H1 (cell line): ENCODE results near the gene ACVR1. TPM values are rescaled to one million over a fixed set of nuclear protein-coding genes. Genes with fewer than 3 reads are reported as not detected.
A peak's percentile ranks its signal among the peaks of the same experiment; 100 is the strongest.

Experiments used
- CTCF ChIA-PET: fragments of 300-600 bp; sonication (Branson Sonifier 250); formaldehyde crosslinking; loops from one replicate; lab custom pipeline; 2021; ENCODE audit not compliant: partially characterized antibody; lab: Charles Lee
- POLR2A ChIA-PET: fragments of 300-600 bp; sonication (Branson Sonifier 250); formaldehyde crosslinking; loops from one replicate; lab custom pipeline; 2021; ENCODE audit warnings: inconsistent platforms; ENCODE audit not compliant: partially characterized antibody; lab: Charles Lee
- DNase-seq, 2 experiments: peaks; one replicate each; pipeline versions ENCODE4 v3.0.0 to v3.0.0-alpha.2; 2010 to 2022; ENCODE audit warnings: low spot score in 2 of 2, low read depth in 1 of 2, mixed read lengths in 1 of 2
- FAIRE-seq: peaks from 2 replicates; lab custom pipeline; 2011; peaks lifted over from hg19 to GRCh38; lab: Jason Lieb, UNC
- H2AFZ ChIP-seq: 2 replicates; pipeline ENCODE4 v1.8.1; 2012; ENCODE audit warnings: low read length, inconsistent platforms
- H2AK5ac ChIP-seq: 2 replicates; pipeline ENCODE4 v1.6.1; 2013; ENCODE audit warnings: low read depth, low read length
- H2BK120ac ChIP-seq: replicated peaks from 2 replicates; pipeline ENCODE3; 2013; ENCODE audit warnings: low read depth, low read length, inconsistent platforms
- H2BK12ac ChIP-seq: 2 replicates; pipeline ENCODE4 v1.6.1; 2013; ENCODE audit warnings: low read depth, low read length
- H2BK15ac ChIP-seq: 2 replicates; pipeline ENCODE4 v1.6.1; 2013; ENCODE audit warnings: low read length
- H2BK20ac ChIP-seq: 2 replicates; pipeline ENCODE4 v1.6.1; 2013; ENCODE audit warnings: low read length
- H2BK5ac ChIP-seq: 2 replicates; pipeline ENCODE4 v1.6.1; 2013; ENCODE audit warnings: low read depth, low read length
- H3K14ac ChIP-seq: 2 replicates; pipeline ENCODE4 v1.6.1; 2013; ENCODE audit warnings: inconsistent platforms; ENCODE audit not compliant: insufficient read length
- H3K18ac ChIP-seq: 2 replicates; pipeline ENCODE4 v1.6.1; 2013; ENCODE audit warnings: low read length; ENCODE audit errors: extremely low read depth
- H3K23ac ChIP-seq: 2 replicates; pipeline ENCODE4 v1.6.1; 2013; ENCODE audit warnings: inconsistent platforms; ENCODE audit not compliant: insufficient read length
- H3K23me2 ChIP-seq: 2 replicates; pipeline ENCODE4 v1.6.1; 2013; ENCODE audit warnings: low read depth, low read length
- H3K27ac ChIP-seq: 2 replicates; pipeline ENCODE4 v1.6.1; 2011; ENCODE audit warnings: low read depth, low read length, inconsistent platforms
- H3K27me3 ChIP-seq, 4 experiments: replicated peaks in 1 of 4; 1 replicate in 1 of 4; 2 replicates in 3 of 4; pipeline versions ENCODE4 v1.6.1 to v1.8.1; 2011 to 2013; ENCODE audit warnings: low read length in 3 of 4, mild to moderate bottlenecking in 3 of 4, inconsistent platforms in 2 of 4, mixed read lengths in 2 of 4, moderate library complexity in 1 of 4; ENCODE audit not compliant: control insufficient read depth in 3 of 4, insufficient read depth in 3 of 4; ENCODE audit errors: extremely low read depth in 1 of 4
- H3K36me3 ChIP-seq, 4 experiments: 2 replicates each; pipeline versions ENCODE4 v1.6.1 to v1.8.1; 2011 to 2013; ENCODE audit warnings: mild to moderate bottlenecking in 4 of 4, low read length in 3 of 4, moderate library complexity in 2 of 4, control low read depth in 1 of 4, inconsistent platforms in 1 of 4; ENCODE audit not compliant: insufficient read depth in 4 of 4, control insufficient read depth in 2 of 4
- H3K4ac ChIP-seq: replicated peaks from 2 replicates; pipeline ENCODE3; 2013; ENCODE audit warnings: low read length, low read depth, mixed read lengths, inconsistent platforms; ENCODE audit not compliant: insufficient read length
- H3K4me1 ChIP-seq, 4 experiments: replicated peaks in 1 of 4; 1 replicate in 1 of 4; 2 replicates in 3 of 4; pipeline versions ENCODE4 v1.6.1 to v1.8.1; 2011 to 2013; ENCODE audit warnings: low read length in 3 of 4, inconsistent platforms in 2 of 4, mixed read lengths in 1 of 4; ENCODE audit not compliant: insufficient read depth in 4 of 4, control insufficient read depth in 3 of 4
- H3K4me2 ChIP-seq, 2 experiments: 2 replicates each; pipeline versions ENCODE4 v1.6.1 to v1.8.1; 2011 to 2013; ENCODE audit warnings: low read depth in 2 of 2, low read length in 2 of 2, control low read depth in 1 of 2, inconsistent platforms in 1 of 2, mild to moderate bottlenecking in 1 of 2; ENCODE audit not compliant: insufficient read depth in 1 of 2
- H3K4me3 ChIP-seq, 4 experiments: fragments of 200-600, 300-600 bp in 1 of 4; sonication (generic), shearing (Covaris generic), sonication (Bioruptor Twin) in 1 of 4; 2 replicates each; pipeline versions ENCODE4 v1.5.1 to v1.8.1; 2011 to 2016; ENCODE audit warnings: low read length in 4 of 4, low read depth in 3 of 4, control low read depth in 2 of 4, inconsistent platforms in 2 of 4, mild to moderate bottlenecking in 2 of 4, mixed read lengths in 1 of 4, moderate library complexity in 1 of 4; ENCODE audit not compliant: insufficient read depth in 2 of 4; ENCODE audit errors: extremely low read depth in 1 of 4
- H3K56ac ChIP-seq: replicated peaks from 2 replicates; pipeline ENCODE3; 2013; ENCODE audit warnings: low read depth, mild to moderate bottlenecking, mixed read lengths, low read length, inconsistent platforms; ENCODE audit not compliant: insufficient read length
- H3K79me1 ChIP-seq: 2 replicates; pipeline ENCODE4 v1.6.1; 2013; ENCODE audit warnings: low read depth, low read length, control low read depth
- H3K79me2 ChIP-seq, 2 experiments: 2 replicates each; pipeline versions ENCODE4 v1.6.1 to v1.8.1; 2012 to 2013; ENCODE audit warnings: low read length in 2 of 2, mild to moderate bottlenecking in 2 of 2, inconsistent platforms in 1 of 2; ENCODE audit not compliant: insufficient read depth in 2 of 2, control insufficient read depth in 1 of 2
- H3K9ac ChIP-seq, 4 experiments: replicated peaks in 1 of 4; 1 replicate in 1 of 4; 2 replicates in 3 of 4; pipeline versions ENCODE4 v1.6.1 to v1.8.1; 2011 to 2013; ENCODE audit warnings: low read depth in 3 of 4, low read length in 3 of 4, control low read depth in 2 of 4, mild to moderate bottlenecking in 2 of 4, moderate library complexity in 2 of 4, inconsistent platforms in 1 of 4; ENCODE audit errors: extremely low read depth in 1 of 4
- H3K9me3 ChIP-seq, 2 experiments: 2 replicates each; pipeline versions ENCODE4 v1.6.1 to v1.8.1; 2012 to 2013; ENCODE audit warnings: mild to moderate bottlenecking in 2 of 2, moderate library complexity in 2 of 2, control low read depth in 1 of 2, inconsistent platforms in 1 of 2, low read depth in 1 of 2, low read length in 1 of 2, mixed read lengths in 1 of 2; ENCODE audit not compliant: insufficient read depth in 2 of 2
- H4K20me1 ChIP-seq, 2 experiments: replicated peaks in 1 of 2; 2 replicates each; pipeline versions ENCODE3 to v1.8.1; 2011 to 2013; ENCODE audit warnings: inconsistent platforms in 2 of 2, low read length in 2 of 2, mild to moderate bottlenecking in 1 of 2; ENCODE audit not compliant: insufficient read depth in 2 of 2, control insufficient read depth in 1 of 2
- H4K5ac ChIP-seq: 2 replicates; pipeline ENCODE4 v1.6.1; 2013; ENCODE audit warnings: low read length, low read depth, mixed read lengths, inconsistent platforms; ENCODE audit not compliant: insufficient read length
- H4K8ac ChIP-seq: 2 replicates; pipeline ENCODE4 v1.8.0; 2013; ENCODE audit warnings: mild to moderate bottlenecking, moderate library complexity, low read length, inconsistent platforms; ENCODE audit not compliant: insufficient read depth; ENCODE audit errors: extremely low read depth
- H4K91ac ChIP-seq: replicated peaks from 2 replicates; pipeline ENCODE3; 2013; ENCODE audit warnings: low read length, mixed read lengths, inconsistent platforms; ENCODE audit not compliant: insufficient read length
- SAP30 ChIP-seq: fragments of 300-600 bp; sonication (generic); IDR thresholded peaks from 2 replicates; pipeline ENCODE4 v1.7.1; 2012; ENCODE audit warnings: low read length, moderate library complexity, mild to moderate bottlenecking, inconsistent platforms; ENCODE audit not compliant: insufficient read depth, insufficient replicate concordance
- TBP ChIP-seq: IDR thresholded peaks from 2 replicates; pipeline ENCODE4 v1.6.1; 2011; ENCODE audit warnings: low read depth, low read length, improper control_type of control experiment
- WGBS, 2 experiments: shearing (Covaris generic) in 1 of 2; methylation state at CpG; one replicate each; pipeline versions ENCODE4 v1.1.6 to v1.1.7; 2013 to 2015; ENCODE audit warnings: low lambda C conversion rate in 2 of 2, mixed read lengths in 2 of 2, inconsistent platforms in 1 of 2, low coverage in 1 of 2, missing lambda C conversion rate in 1 of 2; ENCODE audit not compliant: insufficient replicate concordance in 2 of 2, insufficient coverage in 1 of 2, insufficient read length in 1 of 2; ENCODE audit errors: extremely low coverage in 1 of 2, missing lambda C conversion rate in 1 of 2; 5-methylcytosine and 5-hydroxymethylcytosine counted together
- polyA plus RNA-seq, 7 experiments: library from polyadenylated mRNA; depleted of rRNA in 3 of 7; stranded (reverse) in 5 of 7; unstranded in 2 of 7; fragments of >200 nt in 5 of 7; fragments of 200-250 nt in 2 of 7; gene quantifications; 1 replicate in 5 of 7; 2 replicates in 1 of 7; 4 replicates in 1 of 7; pipeline versions ENCODE4 v1.2.1 to v1.2.3, GENCODE V29; 2011 to 2013; ENCODE audit warnings: missing spikeins in 2 of 7, mixed read lengths in 2 of 7
- total RNA-seq: library from RNA; stranded (reverse); fragmentation: NEBNext Ultra II Directional; extraction: Animal tissue kit (Norgen Biotek cat#: 25700); gene quantifications from 2 replicates; pipeline ENCODE4 v1.2.1, GENCODE V29; 2021

ACVR1 gene
- total and polyA plus RNA-seq, 2 of the 8 experiments (the other 6 are each of a cell fraction or from before 2014, with no cell fraction given) = 8.5 to 17.7 TPM

- Histone ChIP-seq H2AFZ (no peak overlapping the region), H3K27ac (no peak overlapping the region), H4K8ac (no peak overlapping the region), H3K27me3 (no peaks in the 10 kb centered on the region), H3K4ac (no peak overlapping the region), H2BK15ac (no peak overlapping the region), H3K79me2 (peaks cover 0 to 6% of the 10 kb centered on the region in 2 experiments; a peak in 2 of 4 replicates), H2AK5ac (no peak overlapping the region), H4K20me1 (peaks cover 0 to 1% of the 10 kb centered on the region in 2 experiments), H3K4me1 (peaks cover 0 to 10% (median 9%) of the 10 kb centered on the region in 4 experiments; a peak in 5 of 7 replicates), H3K4me3 (no peak overlapping the region), H4K91ac (no peak overlapping the region), H4K5ac (no peak overlapping the region), H2BK5ac (no peak overlapping the region), H3K36me3 (no peaks in the 10 kb centered on the region), H3K23ac (no peak overlapping the region), H3K23me2 (no peaks in the 10 kb centered on the region), H3K4me2 (peak overlapping the region in 1 of 2 experiments; percentile 14; a peak in 1 of 4 replicates), H2BK12ac (no peak overlapping the region), H3K9ac (no peak overlapping the region), H3K18ac (no peak overlapping the region), H2BK120ac (no peak overlapping the region), H3K14ac (no peak overlapping the region), H3K79me1 (peaks cover 3% of the 10 kb centered on the region; the same call in 1 of the 2 replicates), H3K56ac (no peak overlapping the region), H3K9me3 (no peaks in the 10 kb centered on the region), H2BK20ac (no peak overlapping the region)
- DNase-seq (no peak), FAIRE-seq (no peak)
- WGBS, 2 experiments = 79% methylated on average over 2 of the region's 2 CpGs; no CpG with 5 or more reads in 1 of the 2 experiments
- TF ChIP-seq TBP = no peak
- TF ChIP-seq SAP30 = no peak
- ChIA-PET CTCF (no interaction called here), POLR2A (no interaction called here)
These were observed 45.2 kb downstream of the ACVR1 start for GRCh38 chr2:157830696-157831570.
